Measurements from ENCODE around the gene CRYBA2. TPM values are rescaled to one million over a fixed set of nuclear protein-coding genes. Genes with fewer than 3 reads are reported as not detected.
A peak's percentile ranks its signal among the peaks of the same experiment; 100 is the strongest.

CRYBA2 gene
- total RNA-seq, 2 donors from 2014 or later, result 2.6 to 3.5 TPM

DNA sequence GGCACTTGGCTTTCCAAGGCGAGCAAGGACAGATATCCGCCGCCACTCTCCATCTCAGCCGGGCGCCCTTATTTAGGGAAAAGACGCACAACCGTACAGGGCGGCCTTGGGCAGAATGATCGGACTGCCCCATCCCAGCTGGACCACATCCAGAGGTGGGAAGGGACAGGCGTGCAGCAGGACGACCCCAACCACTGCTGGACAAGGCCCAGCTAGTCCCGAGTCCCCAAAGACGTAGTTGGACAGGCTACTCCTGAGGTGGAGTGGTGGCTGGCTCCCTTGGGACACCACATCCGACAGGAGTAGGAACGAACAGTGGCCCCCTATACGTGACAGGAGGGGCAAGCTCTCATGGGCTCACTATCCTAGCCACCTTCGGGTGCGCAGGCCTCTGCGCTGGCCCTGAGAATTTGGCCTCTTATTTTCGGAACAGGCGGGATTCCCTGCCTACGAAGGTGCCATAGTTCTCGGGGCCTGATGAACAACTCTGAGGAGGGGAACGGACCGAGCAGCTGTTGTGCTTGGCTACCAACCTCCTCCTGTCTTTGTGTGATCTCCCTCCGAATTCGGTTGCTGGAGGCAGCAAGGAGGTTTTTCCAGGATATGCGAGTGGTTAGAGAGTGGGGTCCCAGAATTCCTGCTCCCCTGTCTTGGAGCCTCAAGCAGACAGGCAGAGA, 10.5 kb downstream of the CRYBA2 start:
- H3K36me3 ChIP-seq (ENCODE audit: control insufficient read depth, insufficient read depth, low read length), result no peaks in the 10 kb centered on the region
- TF ChIP-seq, protein P1, sequence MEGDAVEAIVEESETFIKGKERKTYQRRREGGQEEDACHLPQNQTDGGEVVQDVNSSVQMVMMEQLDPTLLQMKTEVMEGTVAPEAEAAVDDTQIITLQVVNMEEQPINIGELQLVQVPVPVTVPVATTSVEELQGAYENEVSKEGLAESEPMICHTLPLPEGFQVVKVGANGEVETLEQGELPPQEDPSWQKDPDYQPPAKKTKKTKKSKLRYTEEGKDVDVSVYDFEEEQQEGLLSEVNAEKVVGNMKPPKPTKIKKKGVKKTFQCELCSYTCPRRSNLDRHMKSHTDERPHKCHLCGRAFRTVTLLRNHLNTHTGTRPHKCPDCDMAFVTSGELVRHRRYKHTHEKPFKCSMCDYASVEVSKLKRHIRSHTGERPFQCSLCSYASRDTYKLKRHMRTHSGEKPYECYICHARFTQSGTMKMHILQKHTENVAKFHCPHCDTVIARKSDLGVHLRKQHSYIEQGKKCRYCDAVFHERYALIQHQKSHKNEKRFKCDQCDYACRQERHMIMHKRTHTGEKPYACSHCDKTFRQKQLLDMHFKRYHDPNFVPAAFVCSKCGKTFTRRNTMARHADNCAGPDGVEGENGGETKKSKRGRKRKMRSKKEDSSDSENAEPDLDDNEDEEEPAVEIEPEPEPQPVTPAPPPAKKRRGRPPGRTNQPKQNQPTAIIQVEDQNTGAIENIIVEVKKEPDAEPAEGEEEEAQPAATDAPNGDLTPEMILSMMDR (conservative IDR thresholded peaks at IDR 0.05), result no peak
- H3K9me3 Mint-ChIP-seq, result no peaks in the 10 kb centered on the region
- H3K27ac Mint-ChIP-seq, result no peak overlapping the region
- no peak overlapping the region for H3K9ac ChIP-seq (ENCODE audit: extremely low read depth, low read length, poor library complexity, severe bottlenecking)
- no peak overlapping the region for H3K4me3 Mint-ChIP-seq
- H3K27me3 Mint-ChIP-seq (ENCODE audit: insufficient read depth), result peaks cover 96% of the 10 kb centered on the region
- no peak overlapping the region for H3K4me3 ChIP-seq (ENCODE audit: low read length)
- no peaks in the 10 kb centered on the region for H3K36me3 Mint-ChIP-seq (ENCODE audit: low read depth)
- no peaks in the 10 kb centered on the region for H3K9me3 ChIP-seq (ENCODE audit: control insufficient read depth, low read length)
- no peak overlapping the region for H3K27ac ChIP-seq (ENCODE audit: low read depth, low read length)
- peaks cover 9% of the 10 kb centered on the region for H3K4me1 Mint-ChIP-seq
- whole genome bisulfite sequencing, 2 experiments (ENCODE audit: insufficient coverage in 1 of 2, insufficient read length in 1 of 2), result 4 to 9% methylated on average over 14 to 28 of the region's 28 CpGs
- H3K27me3 ChIP-seq (ENCODE audit: control insufficient read depth, insufficient read depth, low read length, poor library complexity, severe bottlenecking), result peaks cover 98% of the 10 kb centered on the region
- peak; percentile 67 for DNase-seq
- peaks cover 6% of the 10 kb centered on the region for H3K4me1 ChIP-seq (ENCODE audit: control insufficient read depth, insufficient read depth, low read length)

DNA sequence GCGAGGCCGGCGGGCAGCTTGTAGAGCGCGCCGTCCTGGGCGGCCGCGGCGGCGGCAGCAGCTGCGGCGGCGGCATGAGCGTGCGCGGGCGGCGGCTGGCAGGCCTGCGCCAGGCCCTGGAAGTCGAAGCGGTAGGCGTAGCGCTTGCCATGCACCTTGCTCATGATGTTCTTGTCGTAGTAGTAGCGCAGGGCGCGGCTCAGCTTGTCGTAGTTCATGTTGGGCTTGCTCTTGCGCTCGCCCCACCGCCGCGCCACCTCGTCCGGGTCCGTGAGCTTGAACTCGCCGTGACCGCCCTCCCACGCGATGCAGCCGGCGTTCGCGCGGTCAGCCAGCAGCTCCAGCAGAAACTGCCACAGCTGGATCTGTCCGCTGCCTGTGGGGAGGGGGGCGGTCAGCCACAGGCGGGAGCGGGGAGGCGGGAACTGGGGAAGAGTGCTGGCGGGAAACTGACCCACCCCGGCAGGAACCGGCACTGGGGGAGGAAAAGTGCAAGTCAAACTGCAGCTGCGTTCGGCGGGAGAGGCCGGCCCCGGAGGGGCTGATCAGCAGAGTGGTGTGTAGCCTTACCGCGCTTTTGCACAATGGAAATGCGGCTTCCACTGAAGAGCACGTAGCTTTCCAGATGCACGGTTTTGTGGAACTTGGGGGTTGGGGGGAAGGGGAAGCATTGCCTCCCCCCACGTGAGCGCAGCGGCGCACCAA, 11.2 kb downstream of the CRYBA2 start:
- TF ChIP-seq, protein P1 (conservative IDR thresholded peaks at IDR 0.05), result no peak
- Histone ChIP-seq H3K4me1 (ENCODE audit: control insufficient read depth, insufficient read depth, low read length) (peaks cover 6% of the 10 kb centered on the region), H3K9me3 (ENCODE audit: control insufficient read depth, low read length) (no peaks in the 10 kb centered on the region), H3K27ac (ENCODE audit: low read depth, low read length) (no peak overlapping the region), H3K27me3 (ENCODE audit: control insufficient read depth, insufficient read depth, low read length, poor library complexity, severe bottlenecking) (peaks cover 98% of the 10 kb centered on the region), H3K9ac (ENCODE audit: extremely low read depth, low read length, poor library complexity, severe bottlenecking) (no peak overlapping the region), H3K36me3 (ENCODE audit: control insufficient read depth, insufficient read depth, low read length) (no peaks in the 10 kb centered on the region), H3K4me3 (ENCODE audit: low read length) (no peak overlapping the region)
- DNase-seq, result peak; percentile 77
- WGBS, 2 experiments (ENCODE audit: insufficient coverage in 1 of 2, insufficient read length in 1 of 2), result 1 to 2% methylated on average over 35 to 69 of the region's 69 CpGs
- Mint-ChIP-seq H3K4me1 (peaks cover 9% of the 10 kb centered on the region), H3K27ac (no peak overlapping the region), H3K9me3 (no peaks in the 10 kb centered on the region), H3K36me3 (ENCODE audit: low read depth) (no peaks in the 10 kb centered on the region), H3K27me3 (ENCODE audit: insufficient read depth) (peaks cover 96% of the 10 kb centered on the region), H3K4me3 (no peak overlapping the region)

- DNase-seq, result peak; percentile 81
- no peaks in the 10 kb centered on the region for H3K36me3 ChIP-seq (ENCODE audit: control insufficient read depth, insufficient read depth, low read length)
- 3 to 6% methylated on average over 3 to 46 of the region's 46 CpGs for WGBS, 2 experiments (ENCODE audit: insufficient coverage in 1 of 2, insufficient read length in 1 of 2)
- no peak overlapping the region for H3K27ac ChIP-seq (ENCODE audit: low read depth, low read length)
- H3K36me3 Mint-ChIP-seq (ENCODE audit: low read depth), result no peaks in the 10 kb centered on the region
- peak overlapping the region; percentile 30 for H3K4me3 Mint-ChIP-seq
- no peak overlapping the region for H3K27ac Mint-ChIP-seq
- peaks cover 6% of the 10 kb centered on the region for H3K4me1 ChIP-seq (ENCODE audit: control insufficient read depth, insufficient read depth, low read length)
- H3K9ac ChIP-seq (ENCODE audit: extremely low read depth, low read length, poor library complexity, severe bottlenecking), result no peak overlapping the region
- H3K4me3 ChIP-seq (ENCODE audit: low read length), result no peak overlapping the region
- no peaks in the 10 kb centered on the region for H3K9me3 Mint-ChIP-seq
- TF ChIP-seq, protein P1 (conservative IDR thresholded peaks at IDR 0.05), result peak; percentile 54
- H3K4me1 Mint-ChIP-seq, result peaks cover 9% of the 10 kb centered on the region
- no peaks in the 10 kb centered on the region for H3K9me3 ChIP-seq (ENCODE audit: control insufficient read depth, low read length)
- H3K27me3 ChIP-seq (ENCODE audit: control insufficient read depth, insufficient read depth, low read length, poor library complexity, severe bottlenecking), result peaks cover 98% of the 10 kb centered on the region
- H3K27me3 Mint-ChIP-seq (ENCODE audit: insufficient read depth), result peaks cover 96% of the 10 kb centered on the region
Measured at GRCh38 chr2:218981390-218981880, 11.8 kb downstream of the CRYBA2 start.

All from endodermal cell (in vitro differentiated cells).